Fibroblast of pulmonary artery (primary cell): ENCODE data around the gene PATL2.
"Not testable (repeated sequence)": the region's sequence is repeated elsewhere in the genome, so short reads cannot be mapped to it uniquely, and the experiment has no call there.

Experiments
- DNase-seq: peaks from one replicate; pipeline ENCODE4 v3.0.0-alpha.2; 2010; ENCODE audit warnings: low read depth
- H3K4me3 ChIP-seq: replicated peaks from 2 replicates; pipeline ENCODE4 v1.5.1; 2011; ENCODE audit warnings: low read depth, mild to moderate bottlenecking, control low read depth, low read length, moderate library complexity
- TF ChIP-seq, protein P1 (sequence below): IDR thresholded peaks from 2 replicates; pipeline ENCODE4 v1.5.1; 2011; ENCODE audit warnings: mild to moderate bottlenecking, control low read depth, low read length, inconsistent platforms; ENCODE audit errors: missing control alignments

Gene PATL2

DNA sequence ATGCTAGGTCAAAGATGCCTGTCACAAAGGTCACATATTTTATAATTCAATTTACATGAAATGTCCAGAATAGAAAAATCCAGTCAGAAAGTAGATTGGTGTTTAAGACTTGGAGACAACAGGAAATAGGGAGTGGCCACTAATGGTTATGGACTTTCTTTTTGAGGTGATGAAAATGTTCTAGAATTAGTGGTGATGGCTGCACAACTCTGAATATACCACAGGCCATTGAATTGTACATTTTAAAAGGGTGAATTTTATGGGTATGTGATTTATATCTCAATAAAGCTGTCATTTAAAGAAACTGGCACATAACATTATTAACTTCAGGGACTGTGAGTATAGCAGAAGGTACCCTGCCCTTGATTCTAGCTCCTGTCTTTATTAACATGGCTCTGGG lies 63.5 kb downstream of the PATL2 start:
- no peak overlapping the region for H3K4me3 ChIP-seq
- TF ChIP-seq, protein P1, sequence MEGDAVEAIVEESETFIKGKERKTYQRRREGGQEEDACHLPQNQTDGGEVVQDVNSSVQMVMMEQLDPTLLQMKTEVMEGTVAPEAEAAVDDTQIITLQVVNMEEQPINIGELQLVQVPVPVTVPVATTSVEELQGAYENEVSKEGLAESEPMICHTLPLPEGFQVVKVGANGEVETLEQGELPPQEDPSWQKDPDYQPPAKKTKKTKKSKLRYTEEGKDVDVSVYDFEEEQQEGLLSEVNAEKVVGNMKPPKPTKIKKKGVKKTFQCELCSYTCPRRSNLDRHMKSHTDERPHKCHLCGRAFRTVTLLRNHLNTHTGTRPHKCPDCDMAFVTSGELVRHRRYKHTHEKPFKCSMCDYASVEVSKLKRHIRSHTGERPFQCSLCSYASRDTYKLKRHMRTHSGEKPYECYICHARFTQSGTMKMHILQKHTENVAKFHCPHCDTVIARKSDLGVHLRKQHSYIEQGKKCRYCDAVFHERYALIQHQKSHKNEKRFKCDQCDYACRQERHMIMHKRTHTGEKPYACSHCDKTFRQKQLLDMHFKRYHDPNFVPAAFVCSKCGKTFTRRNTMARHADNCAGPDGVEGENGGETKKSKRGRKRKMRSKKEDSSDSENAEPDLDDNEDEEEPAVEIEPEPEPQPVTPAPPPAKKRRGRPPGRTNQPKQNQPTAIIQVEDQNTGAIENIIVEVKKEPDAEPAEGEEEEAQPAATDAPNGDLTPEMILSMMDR = no peak
- no peak for DNase-seq

DNA sequence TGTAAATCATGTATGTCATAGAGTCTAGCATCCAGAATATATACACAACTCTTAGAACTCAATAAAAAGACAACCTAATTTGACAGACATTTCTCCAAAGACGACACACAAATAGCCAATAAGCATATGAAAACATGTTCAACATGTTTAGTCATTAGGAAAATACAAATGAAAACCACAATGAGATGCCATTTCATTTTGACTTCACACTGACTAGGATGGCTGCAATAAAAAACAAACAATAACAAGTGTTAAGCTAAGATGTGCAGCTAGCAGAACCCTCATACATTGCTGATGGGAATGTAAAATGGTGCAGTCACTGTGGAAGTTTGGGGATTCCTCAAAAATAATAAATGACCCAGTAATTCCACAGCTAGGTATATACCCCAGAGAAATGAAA lies 64.1 kb downstream of the PATL2 start:
- no peak overlapping the region for H3K4me3 ChIP-seq
- TF ChIP-seq, protein P1 = no peak
- DNase-seq = no peak

DNA sequence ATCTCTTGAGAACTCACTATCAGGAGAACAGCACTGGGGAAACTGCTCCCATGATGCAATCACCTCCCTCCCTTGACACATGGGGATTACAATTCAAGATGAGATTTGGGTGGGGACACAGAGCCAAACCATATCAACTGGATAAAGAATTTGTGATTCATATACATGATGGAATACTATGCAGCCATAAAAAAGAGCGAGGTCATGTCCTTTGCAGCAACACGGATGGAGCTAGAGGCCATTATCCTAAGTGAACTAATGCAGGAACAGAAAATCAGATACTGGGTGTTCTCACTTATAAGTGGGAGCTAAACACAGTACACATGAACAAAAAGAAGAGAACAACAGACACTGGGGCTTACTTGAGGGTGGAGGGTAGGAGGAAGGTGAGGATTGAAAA lies 64.7 kb downstream of the PATL2 start:
- no peak overlapping the region for H3K4me3 ChIP-seq
- TF ChIP-seq, protein P1 = no peak
- no peak for DNase-seq

DNA sequence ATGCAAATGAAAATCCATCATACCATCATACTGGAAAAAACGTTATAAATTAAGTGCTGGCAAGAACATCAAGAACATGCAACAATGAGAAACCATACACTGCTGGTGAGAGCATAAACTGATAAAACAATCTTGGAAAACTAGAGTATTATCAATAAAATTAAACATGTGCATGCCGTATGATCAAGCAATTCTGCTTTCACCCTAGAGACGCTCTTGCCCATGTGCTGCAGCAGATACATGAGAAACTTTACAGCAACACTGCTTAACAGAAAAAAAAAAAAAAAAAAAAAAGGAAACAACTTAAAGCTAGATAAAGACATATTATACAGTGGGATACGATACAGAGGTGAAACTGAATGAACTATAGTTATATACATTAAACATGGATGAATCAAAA lies 69.5 kb downstream of the PATL2 start:
- DNase-seq = no peak
- TF ChIP-seq, protein P1 = no peak

DNA sequence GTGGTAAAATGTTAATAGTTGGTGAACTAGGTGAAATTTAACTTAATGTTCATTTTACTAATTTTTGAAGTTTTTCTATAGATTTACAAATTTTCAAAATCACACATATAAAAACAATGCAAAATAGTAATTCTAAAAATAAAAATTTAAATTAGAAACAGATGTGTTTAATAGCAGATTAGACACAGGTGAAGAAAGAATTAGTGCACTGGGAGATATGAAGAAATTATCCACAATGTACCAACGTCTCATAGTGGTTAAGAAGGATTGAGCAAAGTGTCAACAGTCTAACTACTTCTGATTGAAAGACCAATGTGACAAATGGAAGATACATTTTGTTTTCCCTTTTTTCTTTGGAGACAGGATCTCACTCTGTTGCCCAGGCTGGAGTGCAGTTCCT lies 74.1 kb downstream of the PATL2 start:
- TF ChIP-seq, protein P1 = no peak
- DNase-seq = no peak
- no peak overlapping the region for H3K4me3 ChIP-seq

More for the DNA sequence above, 69.5 kb downstream of the PATL2 start:
- H3K4me3 ChIP-seq = no peak overlapping the region

DNA sequence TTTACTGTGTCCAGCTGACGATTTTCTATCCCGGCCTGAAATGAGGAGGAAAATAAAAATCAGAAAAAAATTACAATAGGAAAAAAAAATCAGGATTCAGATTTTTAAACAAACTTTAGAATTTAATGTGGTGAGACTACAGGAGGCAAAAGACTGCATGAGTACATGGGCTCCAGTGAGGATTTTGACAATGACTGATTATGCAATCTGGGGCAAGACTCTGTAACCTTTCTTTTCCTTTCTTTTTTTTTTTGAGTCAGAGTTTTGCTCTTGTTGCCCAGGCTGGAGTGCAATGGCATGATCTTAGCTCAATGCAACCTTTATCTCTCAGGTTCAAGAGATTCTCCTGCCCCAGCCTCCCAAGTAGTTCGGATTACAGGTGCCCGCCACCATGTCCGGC lies 77.5 kb downstream of the PATL2 start:
- peak; percentile 80 for DNase-seq
- TF ChIP-seq, protein P1 = no peak
- H3K4me3 ChIP-seq = no peak overlapping the region

DNA sequence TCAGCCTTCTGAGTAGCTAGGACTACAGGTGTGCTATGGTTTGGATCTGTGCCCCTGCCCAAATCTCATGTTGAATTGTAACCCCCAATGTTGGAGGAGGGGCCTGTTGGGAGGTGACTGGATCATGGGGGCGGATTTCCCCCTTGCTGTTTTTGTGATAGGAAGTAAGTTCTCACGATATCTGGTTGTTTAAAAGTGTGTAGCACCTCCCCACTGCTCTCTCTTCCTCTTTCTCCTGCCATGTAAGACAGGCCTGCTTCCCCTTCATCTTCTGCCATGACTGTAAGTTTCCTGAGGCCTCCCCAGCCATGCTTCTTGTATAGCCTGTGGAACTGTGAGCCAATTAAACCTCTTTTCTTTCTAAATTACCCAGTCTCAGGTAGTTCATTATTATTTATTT lies 85.8 kb downstream of the PATL2 start:
- H3K4me3 ChIP-seq, DNase-seq: not testable (repeated sequence)

DNA sequence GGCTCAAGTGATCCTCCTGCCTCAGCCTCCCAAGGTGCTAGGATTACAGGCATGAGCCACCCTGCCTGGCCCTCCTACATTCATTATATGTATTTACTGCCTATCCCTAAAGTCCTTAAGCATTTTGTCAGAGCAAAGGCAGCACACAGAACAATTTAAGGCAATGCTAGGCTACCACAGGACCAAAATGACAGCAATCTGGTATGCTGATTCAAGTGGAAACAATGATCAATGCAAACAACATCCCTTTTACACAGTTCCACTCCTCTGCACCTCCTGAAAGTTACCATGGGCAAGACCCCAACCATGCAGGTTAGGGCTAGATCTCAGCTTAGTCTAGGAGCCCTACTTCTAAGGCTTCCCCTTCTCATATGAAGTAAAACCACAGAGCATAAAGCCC lies 87.9 kb downstream of the PATL2 start:
- DNase-seq = no peak
- TF ChIP-seq, protein P1 = no peak
- no peak overlapping the region for H3K4me3 ChIP-seq
